Stimulated activated naive CD8-positive, alpha-beta T cell treated with anti-CD3 and anti-CD28 coated beads, Interleukin-15, amount 100 ng/mL, for 72 hours (primary cell): ENCODE results near the gene SMAD2.

Experiments used
- ATAC-seq: fragments of 150-1000 bp; cut with Tn5 transposase; 2 replicates; pipeline ENCODE4 v1.10.0; 2021; ENCODE audit warnings: mild to moderate bottlenecking, moderate library complexity
- DNase-seq, 2 donors: peaks; one replicate each; pipeline ENCODE4 v3.0.0; 2021 to 2022
- H3K27ac Mint-ChIP-seq, 2 donors: one replicate each; pipeline ENCODE4 v1.8.0; 2022; ENCODE audit warnings: mild to moderate bottlenecking in 2 of 2, mixed read lengths in 2 of 2, moderate library complexity in 2 of 2
- H3K27me3 Mint-ChIP-seq: one replicate; pipeline ENCODE4 v1.8.0; 2022; ENCODE audit warnings: mixed read lengths
- H3K4me1 Mint-ChIP-seq: one replicate; pipeline ENCODE4 v1.8.0; 2022; ENCODE audit warnings: mild to moderate bottlenecking, mixed read lengths
- H3K4me3 Mint-ChIP-seq, 2 donors: one replicate each; pipeline ENCODE4 v1.8.0; 2022; ENCODE audit warnings: mild to moderate bottlenecking in 2 of 2, mixed read lengths in 2 of 2, moderate library complexity in 1 of 2
- H3K9me3 Mint-ChIP-seq, 2 donors: one replicate each; pipeline ENCODE4 v1.8.0; 2022; ENCODE audit warnings: mixed read lengths in 2 of 2

SMAD2 gene

GRCh38 chr18:47946889-47947288 lies 16.4 kb upstream of the SMAD2 start:
- Mint-ChIP-seq H3K4me1 (peaks cover 10% of the 10 kb centered on the region), H3K4me3 (no peak overlapping the region), H3K27ac (no peak overlapping the region), H3K27me3 (no peaks in the 10 kb centered on the region), H3K9me3 (peaks cover 0 to 5% of the 10 kb centered on the region in 2 donors)
- DNase-seq (no peak), ATAC-seq (no peak)

- Mint-ChIP-seq H3K27me3 (no peaks in the 10 kb centered on the region), H3K9me3 (peaks cover 0 to 5% of the 10 kb centered on the region in 2 donors), H3K4me1 (peaks cover 10% of the 10 kb centered on the region), H3K27ac (peak overlapping the region in 1 of 2 donors; percentile 17), H3K4me3 (no peak overlapping the region)
- ATAC-seq (peak; percentile 100), DNase-seq (peak; percentile 16 to 28)
These were observed 14.8 kb upstream of the SMAD2 start for GRCh38 chr18:47944972-47945852.

- Mint-ChIP-seq H3K9me3 (no peaks in the 10 kb centered on the region), H3K27me3 (no peaks in the 10 kb centered on the region), H3K27ac (no peak overlapping the region), H3K4me1 (peaks cover 4% of the 10 kb centered on the region), H3K4me3 (no peak overlapping the region)
- DNase-seq, result no peak
- ATAC-seq, result no peak
These were observed 6.5 kb upstream of the SMAD2 start for GRCh38 chr18:47936952-47937351.

- Mint-ChIP-seq H3K4me3 (no peak overlapping the region), H3K4me1 (peaks cover 9% of the 10 kb centered on the region), H3K27ac (no peak overlapping the region), H3K27me3 (no peaks in the 10 kb centered on the region), H3K9me3 (no peaks in the 10 kb centered on the region)
- DNase-seq, result no peak
- no peak for ATAC-seq
These were observed 5.0 kb upstream of the SMAD2 start for GRCh38 chr18:47935321-47936055.

GRCh38 chr18:47932603-47933002 lies 2.1 kb upstream of the SMAD2 start:
- Mint-ChIP-seq H3K9me3 (no peaks in the 10 kb centered on the region), H3K4me1 (peaks cover 26% of the 10 kb centered on the region), H3K27ac (no peak overlapping the region)

GRCh38 chr18:47932190-47932589 lies 1.7 kb upstream of the SMAD2 start:
- Mint-ChIP-seq H3K27me3 (no peaks in the 10 kb centered on the region), H3K9me3 (no peaks in the 10 kb centered on the region), H3K4me1 (peaks cover 30% of the 10 kb centered on the region), H3K27ac (peak overlapping the region in 1 of 2 donors; percentile 87), H3K4me3 (peak overlapping the region; percentile 81 to 82)
- no peak for DNase-seq
- ATAC-seq, result no peak

More at GRCh38 chr18:47932603-47933002, 2.1 kb upstream of the SMAD2 start:
- H3K27me3 Mint-ChIP-seq, result no peaks in the 10 kb centered on the region
- ATAC-seq (no peak), DNase-seq (no peak)
- no peak overlapping the region for H3K4me3 Mint-ChIP-seq

- ATAC-seq (no peak), DNase-seq (no peak)
- no peaks in the 10 kb centered on the region for H3K27me3 Mint-ChIP-seq
- peaks cover 35% of the 10 kb centered on the region for H3K4me1 Mint-ChIP-seq
- peak overlapping the region; percentile 87 to 90 for H3K27ac Mint-ChIP-seq
- H3K4me3 Mint-ChIP-seq, result peak overlapping the region; percentile 81 to 82
- no peaks in the 10 kb centered on the region for H3K9me3 Mint-ChIP-seq
These were observed 1.3 kb upstream of the SMAD2 start for GRCh38 chr18:47931718-47932103.

GRCh38 chr18:47930931-47931717 lies 665 bp upstream of the SMAD2 start:
- no peaks in the 10 kb centered on the region for H3K27me3 Mint-ChIP-seq
- no peaks in the 10 kb centered on the region for H3K9me3 Mint-ChIP-seq
- peak; percentile 84 for ATAC-seq
- peak overlapping the region; percentile 87 to 90 for H3K27ac Mint-ChIP-seq
- DNase-seq, result peak; percentile 96
- H3K4me3 Mint-ChIP-seq, result peak overlapping the region; percentile 81 to 82
- peaks cover 41% of the 10 kb centered on the region for H3K4me1 Mint-ChIP-seq

GRCh38 chr18:47929681-47930198 lies 719 bp downstream of the SMAD2 start:
- Mint-ChIP-seq H3K9me3 (no peaks in the 10 kb centered on the region), H3K27ac (peak overlapping the region; percentile 79 to 96), H3K4me1 (peaks cover 54% of the 10 kb centered on the region), H3K4me3 (peak overlapping the region; percentile 81 to 93), H3K27me3 (no peaks in the 10 kb centered on the region)
- DNase-seq (no peak), ATAC-seq (peak; percentile 18)

- H3K4me3 Mint-ChIP-seq, result peak overlapping the region; percentile 71 to 93
- peaks cover 59% of the 10 kb centered on the region for H3K4me1 Mint-ChIP-seq
- no peaks in the 10 kb centered on the region for H3K9me3 Mint-ChIP-seq
- no peaks in the 10 kb centered on the region for H3K27me3 Mint-ChIP-seq
- ATAC-seq, result no peak
- peak overlapping the region; percentile 56 to 88 for H3K27ac Mint-ChIP-seq
- DNase-seq, result peak in 1 of 2 donors; percentile 23
These were observed 2.0 kb downstream of the SMAD2 start for GRCh38 chr18:47928466-47928865.

- peaks cover 64% of the 10 kb centered on the region for H3K4me1 Mint-ChIP-seq
- H3K9me3 Mint-ChIP-seq, result no peaks in the 10 kb centered on the region
- DNase-seq, result no peak
- peak overlapping the region; percentile 41 to 45 for H3K4me3 Mint-ChIP-seq
- ATAC-seq, result no peak
- H3K27me3 Mint-ChIP-seq, result no peaks in the 10 kb centered on the region
- H3K27ac Mint-ChIP-seq, result peak overlapping the region; percentile 20 to 78
These were observed 4.2 kb downstream of the SMAD2 start for GRCh38 chr18:47926101-47926850.

- DNase-seq (no peak), ATAC-seq (no peak)
- no peak overlapping the region for H3K27ac Mint-ChIP-seq
- H3K27me3 Mint-ChIP-seq, result no peaks in the 10 kb centered on the region
- peaks cover 78% of the 10 kb centered on the region for H3K4me1 Mint-ChIP-seq
- no peak overlapping the region for H3K4me3 Mint-ChIP-seq
- no peaks in the 10 kb centered on the region for H3K9me3 Mint-ChIP-seq
These were observed 10.5 kb downstream of the SMAD2 start for GRCh38 chr18:47919916-47920315.

- DNase-seq (no peak), ATAC-seq (peak; percentile 73)
- Mint-ChIP-seq H3K9me3 (no peaks in the 10 kb centered on the region), H3K27ac (peak overlapping the region; percentile 43 to 84), H3K4me3 (peak overlapping the region; percentile 27 to 75), H3K27me3 (no peaks in the 10 kb centered on the region), H3K4me1 (peaks cover 85% of the 10 kb centered on the region)
These were observed 12.4 kb downstream of the SMAD2 start for GRCh38 chr18:47917923-47918610.

GRCh38 chr18:47915930-47916329 lies 14.5 kb downstream of the SMAD2 start:
- Mint-ChIP-seq H3K9me3 (no peaks in the 10 kb centered on the region), H3K27ac (no peak overlapping the region), H3K4me1 (peaks cover 93% of the 10 kb centered on the region), H3K4me3 (no peak overlapping the region), H3K27me3 (no peaks in the 10 kb centered on the region)
- DNase-seq (no peak), ATAC-seq (no peak)
